Neural cell (in vitro differentiated cells): Measurements from ENCODE around the gene ANP32A.

Experiments
- CTCF ChIP-seq: fragments of 450-650 bp; IDR thresholded peaks from 2 replicates; pipeline ENCODE4 v1.5.1; 2014; ENCODE audit warnings: antibody characterized with exemption, mild to moderate bottlenecking, moderate library complexity; ENCODE audit not compliant: poor library complexity, severe bottlenecking
- EP300 ChIP-seq: fragments of 450-650 bp; conservative IDR thresholded peaks from 2 replicates; pipeline ENCODE4 v1.6.1; 2014; ENCODE audit warnings: antibody characterized with exemption, mild to moderate bottlenecking, moderate library complexity; ENCODE audit not compliant: poor library complexity, severe bottlenecking
- POLR2AphosphoS5 ChIP-seq: IDR thresholded peaks from 2 replicates; pipeline ENCODE4 v1.6.1; 2012
- TF ChIP-seq, protein P1 (sequence below): IDR thresholded peaks from 2 replicates; pipeline ENCODE4 v1.6.1; 2012; ENCODE audit warnings: borderline replicate concordance

GRCh38 chr15:68816795-68817303, 3.8 kb downstream of the ANP32A start:
- no peak for TF ChIP-seq CTCF
- no peak for TF ChIP-seq EP300
- no peak for TF ChIP-seq POLR2AphosphoS5
- TF ChIP-seq, protein P1, sequence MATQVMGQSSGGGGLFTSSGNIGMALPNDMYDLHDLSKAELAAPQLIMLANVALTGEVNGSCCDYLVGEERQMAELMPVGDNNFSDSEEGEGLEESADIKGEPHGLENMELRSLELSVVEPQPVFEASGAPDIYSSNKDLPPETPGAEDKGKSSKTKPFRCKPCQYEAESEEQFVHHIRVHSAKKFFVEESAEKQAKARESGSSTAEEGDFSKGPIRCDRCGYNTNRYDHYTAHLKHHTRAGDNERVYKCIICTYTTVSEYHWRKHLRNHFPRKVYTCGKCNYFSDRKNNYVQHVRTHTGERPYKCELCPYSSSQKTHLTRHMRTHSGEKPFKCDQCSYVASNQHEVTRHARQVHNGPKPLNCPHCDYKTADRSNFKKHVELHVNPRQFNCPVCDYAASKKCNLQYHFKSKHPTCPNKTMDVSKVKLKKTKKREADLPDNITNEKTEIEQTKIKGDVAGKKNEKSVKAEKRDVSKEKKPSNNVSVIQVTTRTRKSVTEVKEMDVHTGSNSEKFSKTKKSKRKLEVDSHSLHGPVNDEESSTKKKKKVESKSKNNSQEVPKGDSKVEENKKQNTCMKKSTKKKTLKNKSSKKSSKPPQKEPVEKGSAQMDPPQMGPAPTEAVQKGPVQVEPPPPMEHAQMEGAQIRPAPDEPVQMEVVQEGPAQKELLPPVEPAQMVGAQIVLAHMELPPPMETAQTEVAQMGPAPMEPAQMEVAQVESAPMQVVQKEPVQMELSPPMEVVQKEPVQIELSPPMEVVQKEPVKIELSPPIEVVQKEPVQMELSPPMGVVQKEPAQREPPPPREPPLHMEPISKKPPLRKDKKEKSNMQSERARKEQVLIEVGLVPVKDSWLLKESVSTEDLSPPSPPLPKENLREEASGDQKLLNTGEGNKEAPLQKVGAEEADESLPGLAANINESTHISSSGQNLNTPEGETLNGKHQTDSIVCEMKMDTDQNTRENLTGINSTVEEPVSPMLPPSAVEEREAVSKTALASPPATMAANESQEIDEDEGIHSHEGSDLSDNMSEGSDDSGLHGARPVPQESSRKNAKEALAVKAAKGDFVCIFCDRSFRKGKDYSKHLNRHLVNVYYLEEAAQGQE, result no peak
